Measurements from ENCODE around the gene STAP2.

STAP2 gene

GRCh38 chr19:4380254-4380727, 41.7 kb upstream of the STAP2 start:
- no peak overlapping the region for H3K4me3 ChIP-seq (replicated peaks; ENCODE audit: insufficient read depth, low read length)
- TF ChIP-seq CTCF (IDR thresholded peaks at IDR 0.05; ENCODE audit: insufficient read depth, low read length), result no peak
- TF ChIP-seq POLR2AphosphoS5 (IDR thresholded peaks at IDR 0.05; ENCODE audit: low read depth), result no peak
- no peak for TF ChIP-seq GABPA (IDR thresholded peaks at IDR 0.05; ENCODE audit: low read depth)
- TF ChIP-seq SPI1 (IDR thresholded peaks at IDR 0.05; ENCODE audit: borderline replicate concordance, low read depth), result no peak
- TF ChIP-seq REST (IDR thresholded peaks at IDR 0.05; ENCODE audit: insufficient replicate concordance, low read depth), result no peak

GRCh38 chr19:4379383-4380253, 41.0 kb upstream of the STAP2 start:
- no peak overlapping the region for H3K4me3 ChIP-seq (replicated peaks; ENCODE audit: insufficient read depth, low read length)
- no peaks in the 10 kb centered on the region for H3K27me3 ChIP-seq (ENCODE audit: insufficient read depth, poor library complexity, severe bottlenecking)
- TF ChIP-seq POLR2AphosphoS5 (IDR thresholded peaks at IDR 0.05; ENCODE audit: low read depth) (no peak), CTCF (IDR thresholded peaks at IDR 0.05; ENCODE audit: insufficient read depth, low read length) (no peak), REST (IDR thresholded peaks at IDR 0.05; ENCODE audit: insufficient replicate concordance, low read depth) (no peak), SPI1 (IDR thresholded peaks at IDR 0.05; ENCODE audit: borderline replicate concordance, low read depth) (no peak), GABPA (IDR thresholded peaks at IDR 0.05; ENCODE audit: low read depth) (no peak)
- H3K27ac ChIP-seq (replicated peaks), result no peak overlapping the region
- DNase-seq (ENCODE audit: low read depth in 1 of 2, low spot score in 1 of 2), result no peak

More at GRCh38 chr19:4380254-4380727, 41.7 kb upstream of the STAP2 start:
- Histone ChIP-seq H3K27me3 (ENCODE audit: insufficient read depth, poor library complexity, severe bottlenecking) (no peaks in the 10 kb centered on the region), H3K27ac (replicated peaks) (no peak overlapping the region)
- no peak for DNase-seq (ENCODE audit: low read depth in 1 of 2, low spot score in 1 of 2)

- no peak for TF ChIP-seq GABPA (IDR thresholded peaks at IDR 0.05; ENCODE audit: low read depth)
- no peak for TF ChIP-seq CTCF (IDR thresholded peaks at IDR 0.05; ENCODE audit: insufficient read depth, low read length)
- TF ChIP-seq REST (IDR thresholded peaks at IDR 0.05; ENCODE audit: insufficient replicate concordance, low read depth), result no peak
- TF ChIP-seq POLR2AphosphoS5 (IDR thresholded peaks at IDR 0.05; ENCODE audit: low read depth), result no peak
- TF ChIP-seq SPI1 (IDR thresholded peaks at IDR 0.05; ENCODE audit: borderline replicate concordance, low read depth), result no peak
- DNase-seq (ENCODE audit: low read depth in 1 of 2, low spot score in 1 of 2), result no peak
- Histone ChIP-seq H3K27me3 (ENCODE audit: insufficient read depth, poor library complexity, severe bottlenecking) (no peaks in the 10 kb centered on the region), H3K27ac (replicated peaks) (no peak overlapping the region), H3K4me3 (replicated peaks; ENCODE audit: insufficient read depth, low read length) (no peak overlapping the region)
These were observed 40.3 kb upstream of the STAP2 start for GRCh38 chr19:4378886-4379285.

All from HL-60 (cell line).